B cell (primary cell): Measurements from ENCODE around the gene SLC13A2. TPM values are rescaled to one million over a fixed set of nuclear protein-coding genes. Genes with fewer than 3 reads are reported as not detected.
"Not testable (repeated sequence)": the region's sequence is repeated elsewhere in the genome, so short reads cannot be mapped to it uniquely, and the experiment has no call there.

ENCODE experiments used
- ATAC-seq: fragments of 200-7000 bp; cut with Tn5 transposase; one replicate; pipeline ENCODE4 v1.10.0; 2021; ENCODE audit warnings: low read depth, mild to moderate bottlenecking, moderate number of reproducible peaks, moderate library complexity
- CTCF ChIA-PET: fragments of 350-600 bp; sonication (Branson Sonifier 250); formaldehyde crosslinking; loops from one replicate; lab custom pipeline; 2021; ENCODE audit warnings: antibody characterized with exemption, inconsistent platforms; lab: Charles Lee
- POLR2A ChIA-PET: fragments of 350-600 bp; sonication (Branson Sonifier 250); formaldehyde crosslinking; loops from one replicate; lab custom pipeline; 2021; ENCODE audit warnings: antibody characterized with exemption; lab: Charles Lee
- DNase-seq: peaks from one replicate; pipeline ENCODE4 v3.0.0; 2013
- H2AFZ ChIP-seq: 2 replicates; pipeline ENCODE4 v1.6.1; 2012; ENCODE audit warnings: mild to moderate bottlenecking, low read depth, low read length; ENCODE audit not compliant: insufficient read depth, poor library complexity, severe bottlenecking
- H3K27ac ChIP-seq, 2 donors: 1 replicate in 1 of 2; 2 replicates in 1 of 2; pipeline ENCODE4 v1.5.1; 2012 to 2013; ENCODE audit warnings: low read length in 2 of 2, mild to moderate bottlenecking in 2 of 2, moderate library complexity in 1 of 2
- H3K27me3 ChIP-seq, 4 experiments: fragments of 200-600 bp in 1 of 4; sonication (generic) in 1 of 4; replicated peaks in 1 of 4; 1 replicate in 2 of 4; 2 replicates in 2 of 4; pipeline versions ENCODE4 v1.6.1 to v1.7.0; 2013 to 2016; ENCODE audit warnings: low read length in 3 of 4, mild to moderate bottlenecking in 2 of 4, mixed read lengths in 1 of 4, moderate library complexity in 1 of 4; ENCODE audit not compliant: insufficient read depth in 4 of 4, control insufficient read depth in 3 of 4; ENCODE audit errors: control extremely low read depth in 1 of 4
- H3K36me3 ChIP-seq, 2 experiments: replicated peaks in 1 of 2; 1 replicate in 1 of 2; 2 replicates in 1 of 2; pipeline versions ENCODE4 v1.6.1 to v1.7.1; 2013; ENCODE audit warnings: low read length in 1 of 2; ENCODE audit not compliant: insufficient read depth in 2 of 2, control insufficient read depth in 1 of 2; ENCODE audit errors: control extremely low read depth in 1 of 2, extremely low read depth in 1 of 2
- H3K4me1 ChIP-seq, 2 donors: fragments of 200-600 bp in 1 of 2; sonication (generic) in 1 of 2; 1 replicate in 1 of 2; 2 replicates in 1 of 2; pipeline versions ENCODE4 v1.5.1 to v1.6.1; 2013 to 2017; ENCODE audit warnings: low read length in 2 of 2; ENCODE audit not compliant: control insufficient read depth in 2 of 2, insufficient read depth in 2 of 2
- H3K4me2 ChIP-seq: replicated peaks from 2 replicates; pipeline ENCODE3; 2012; ENCODE audit warnings: mild to moderate bottlenecking, low read depth, low read length; ENCODE audit not compliant: poor library complexity, severe bottlenecking
- H3K4me3 ChIP-seq, 5 experiments: fragments of 200-600 bp in 1 of 5; sonication (generic) in 1 of 5; 1 replicate in 3 of 5; 2 replicates in 2 of 5; pipeline versions ENCODE4 v1.5.1 to v1.7.0; 2011 to 2016; ENCODE audit warnings: low read length in 4 of 5, mild to moderate bottlenecking in 4 of 5, low read depth in 2 of 5, control low read depth in 1 of 5, moderate library complexity in 1 of 5; ENCODE audit not compliant: insufficient read depth in 1 of 5; ENCODE audit errors: control extremely low read depth in 1 of 5, extremely low read depth in 1 of 5
- H3K79me2 ChIP-seq: fragments of 200-600 bp; sonication (generic); one replicate; pipeline ENCODE4 v1.6.0; 2016; ENCODE audit warnings: low read length; ENCODE audit not compliant: control insufficient read depth, insufficient read depth
- H3K9ac ChIP-seq: fragments of 200-600 bp; sonication (generic); 2 replicates; pipeline ENCODE4 v1.6.1; 2017; ENCODE audit warnings: mild to moderate bottlenecking, low read length, moderate library complexity
- H3K9me3 ChIP-seq, 3 donors: one replicate each; pipeline versions ENCODE4 v1.6.1 to v1.7.1; 2013; ENCODE audit warnings: low read length in 2 of 3; ENCODE audit not compliant: control insufficient read depth in 2 of 3, insufficient read depth in 1 of 3; ENCODE audit errors: control extremely low read depth in 1 of 3
- H4K20me1 ChIP-seq: 2 replicates; pipeline ENCODE4 v1.6.0; 2012; ENCODE audit warnings: mild to moderate bottlenecking, low read length; ENCODE audit not compliant: insufficient read depth, control insufficient read depth, poor library complexity, severe bottlenecking
- H3K27ac Mint-ChIP-seq: one replicate; pipeline ENCODE4 v1.8.0; 2021; ENCODE audit warnings: mixed read lengths
- H3K27me3 Mint-ChIP-seq: one replicate; pipeline ENCODE4 v1.8.0; 2021; ENCODE audit warnings: mixed read lengths
- H3K4me1 Mint-ChIP-seq: one replicate; pipeline ENCODE4 v1.8.0; 2021; ENCODE audit warnings: mixed read lengths
- H3K4me3 Mint-ChIP-seq: one replicate; pipeline ENCODE4 v1.8.0; 2021; ENCODE audit warnings: mixed read lengths
- H3K9me3 Mint-ChIP-seq: one replicate; pipeline ENCODE4 v1.8.0; 2022; ENCODE audit warnings: mixed read lengths; ENCODE audit not compliant: insufficient read depth
- CTCF ChIP-seq: fragments of 200-600 bp; IDR thresholded peaks from one replicate; pipeline ENCODE4 v1.8.0; 2022; ENCODE audit warnings: antibody characterized with exemption, mild to moderate bottlenecking
- EZH2 ChIP-seq: IDR thresholded peaks from 2 replicates; pipeline ENCODE4 v1.6.1; 2012; ENCODE audit warnings: borderline replicate concordance, low read depth, mild to moderate bottlenecking, moderate library complexity, low read length; ENCODE audit not compliant: insufficient read depth, poor library complexity, severe bottlenecking
- WGBS: methylation state at CpG from one replicate; pipeline ENCODE4 v1.1.5; 2013; ENCODE audit warnings: missing lambda C conversion rate; ENCODE audit not compliant: insufficient coverage; 5-methylcytosine and 5-hydroxymethylcytosine counted together
- intact Hi-C: fragments of 100-400 bp; cut with micrococcal nuclease; formaldehyde crosslinking; loops from one replicate; pipeline ENCODE4 v1.10.0; 2022
- polyA plus RNA-seq: library from polyadenylated mRNA; depleted of rRNA; stranded (reverse); fragments of >200 nt; gene quantifications from 2 replicates; pipeline ENCODE4 v1.2.3, GENCODE V29; 2012
- total RNA-seq, 2 donors: library from RNA; stranded (reverse); fragments of 120-200 nt in 1 of 2; gene quantifications; 1 replicate in 1 of 2; 2 replicates in 1 of 2; pipeline versions ENCODE4 v1.2.3 to v1.2.4, GENCODE V29; 2013 to 2022

Gene SLC13A2
- total and polyA plus RNA-seq, 2 donors (not counting 1 experiment from before 2014, with no cell fraction given), result not detected

DNA sequence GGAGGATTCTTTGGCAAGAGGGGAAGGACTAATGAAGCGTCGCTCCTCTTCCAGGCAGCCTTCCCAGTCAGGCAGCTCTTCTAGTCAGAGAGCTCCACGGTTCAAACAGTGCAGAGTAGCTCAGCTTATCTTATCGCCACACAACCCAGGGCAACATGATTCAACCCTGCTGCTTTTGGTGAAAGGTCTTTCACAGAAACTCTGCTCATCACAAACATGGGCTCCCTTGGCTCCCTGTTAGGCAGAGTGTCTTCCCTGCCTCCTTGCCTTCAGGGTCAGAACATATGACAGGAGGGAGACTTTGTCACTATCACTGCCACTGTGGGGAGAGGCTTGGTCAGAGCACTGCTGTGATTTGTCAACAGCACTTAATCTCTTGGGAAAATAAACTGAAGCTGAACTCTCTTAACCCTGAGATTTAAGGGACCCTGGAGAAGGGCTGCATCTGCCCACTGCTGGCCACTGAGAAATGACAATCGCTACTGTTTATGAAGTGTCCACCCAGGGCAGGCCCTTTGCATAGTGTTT lies 6.9 kb upstream of the SLC13A2 start:
- Histone ChIP-seq H3K9ac (no peak overlapping the region), H3K4me3 (no peak overlapping the region), H3K9me3 (no peaks in the 10 kb centered on the region), H3K79me2 (no peaks in the 10 kb centered on the region), H3K27ac (no peak overlapping the region), H2AFZ (no peak overlapping the region), H3K36me3 (no peaks in the 10 kb centered on the region), H3K4me1 (no peaks in the 10 kb centered on the region), H3K27me3 (peaks cover 0 to 3% (median 0%) of the 10 kb centered on the region in 4 experiments), H4K20me1 (no peaks in the 10 kb centered on the region), H3K4me2 (no peak overlapping the region)
- ChIA-PET CTCF (no interaction called here), POLR2A (no interaction called here)
- Mint-ChIP-seq H3K27ac (no peak overlapping the region), H3K9me3 (no peaks in the 10 kb centered on the region), H3K27me3 (peaks cover 46% of the 10 kb centered on the region), H3K4me1 (no peaks in the 10 kb centered on the region), H3K4me3 (no peak overlapping the region)
- intact Hi-C loops, result no loop called here
- DNase-seq (no peak), ATAC-seq (no peak)
- no peak for TF ChIP-seq EZH2
- no peak for TF ChIP-seq CTCF
- 75% methylated on average over 2 of the region's 5 CpGs for WGBS

GRCh38 chr17:28467456-28468025 lies 5.9 kb upstream of the SLC13A2 start:
- Mint-ChIP-seq H3K9me3 (no peaks in the 10 kb centered on the region), H3K4me1 (no peaks in the 10 kb centered on the region), H3K27me3 (peaks cover 44% of the 10 kb centered on the region), H3K27ac (no peak overlapping the region), H3K4me3 (no peak overlapping the region)
- Histone ChIP-seq H4K20me1 (no peaks in the 10 kb centered on the region), H3K9me3 (no peaks in the 10 kb centered on the region), H3K4me1 (no peaks in the 10 kb centered on the region), H3K4me2 (no peak overlapping the region), H3K9ac (no peak overlapping the region), H3K27me3 (peaks cover 0 to 3% (median 0%) of the 10 kb centered on the region in 4 experiments), H3K79me2 (no peaks in the 10 kb centered on the region), H3K4me3 (no peak overlapping the region), H2AFZ (no peak overlapping the region), H3K36me3 (no peaks in the 10 kb centered on the region), H3K27ac (no peak overlapping the region)
- no peak for TF ChIP-seq CTCF
- no peak for TF ChIP-seq EZH2
- DNase-seq (no peak), ATAC-seq (no peak)
- CTCF ChIA-PET, result no interaction called here
- intact Hi-C loops, result no loop called here
- 64% methylated on average over 12 of the region's 17 CpGs for WGBS
- POLR2A ChIA-PET, result no interaction called here

DNA sequence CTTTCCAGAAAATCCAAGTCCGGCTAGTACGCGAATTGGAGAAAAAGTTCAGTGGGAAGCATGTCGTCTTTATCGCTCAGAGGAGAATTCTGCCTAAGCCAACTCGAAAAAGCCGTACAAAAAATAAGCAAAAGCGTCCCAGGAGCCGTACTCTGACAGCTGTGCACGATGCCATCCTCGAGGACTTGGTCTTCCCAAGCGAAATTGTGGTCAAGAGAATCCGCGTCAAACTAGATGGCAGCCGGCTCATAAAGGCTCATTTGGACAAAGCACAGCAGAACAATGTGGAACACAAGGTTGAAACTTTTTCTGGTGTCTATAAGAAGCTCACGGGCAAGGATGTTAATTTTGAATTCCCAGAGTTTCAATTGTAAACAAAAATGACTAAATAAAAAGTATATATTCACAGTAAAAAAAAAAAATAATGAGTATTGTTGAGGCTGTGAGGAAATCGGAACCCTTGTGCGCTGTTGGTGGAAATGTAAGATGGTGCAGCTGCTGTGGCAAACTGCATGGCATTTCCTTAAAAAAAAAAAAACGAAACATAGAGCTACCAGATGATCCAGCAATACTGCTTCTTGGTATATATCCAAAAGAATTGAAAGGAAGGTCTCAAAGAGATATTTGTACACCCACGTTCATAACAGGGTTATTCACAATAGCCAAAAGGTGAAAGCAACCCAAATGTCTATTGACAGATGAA lies 5.3 kb upstream of the SLC13A2 start:
- DNase-seq, H3K4me3 ChIP-seq, H3K4me1 Mint-ChIP-seq, ATAC-seq, H3K4me3 Mint-ChIP-seq, H3K4me1 ChIP-seq, H3K27ac ChIP-seq, CTCF ChIA-PET, H3K9ac ChIP-seq, H3K27ac Mint-ChIP-seq, H3K36me3 ChIP-seq, H3K9me3 Mint-ChIP-seq, intact Hi-C loops, POLR2A ChIA-PET, H3K27me3 ChIP-seq, H4K20me1 ChIP-seq, H2AFZ ChIP-seq, H3K79me2 ChIP-seq, H3K4me2 ChIP-seq, H3K9me3 ChIP-seq: not testable (repeated sequence)
- WGBS, result 89% methylated on average over 7 of the region's 20 CpGs
- peaks cover 38% of the 10 kb centered on the region for H3K27me3 Mint-ChIP-seq
